RWPE2 (cell line): ENCODE results near the gene AK1.
A peak's percentile ranks its signal among the peaks of the same experiment; 100 is the strongest.

Source experiments
- ATAC-seq: fragments of 200-7000 bp; cut with Tn5 transposase; 3 replicates; pipeline ENCODE4 v1.9.1; 2021; ENCODE audit warnings: low read depth
- DNase-seq: peaks from one replicate; pipeline ENCODE4 v3.0.0-alpha.2; 2020; ENCODE audit warnings: low spot score
- H3K27ac ChIP-seq: fragments of 450-650 bp; 2 replicates; pipeline ENCODE4 v1.5.1; 2017; ENCODE audit warnings: mild to moderate bottlenecking; ENCODE audit not compliant: poor library complexity, severe bottlenecking
- H3K27me3 ChIP-seq: fragments of 250-450 bp; sonication (Bioruptor Pico); 2 replicates; pipeline ENCODE4 v1.5.1; 2021; ENCODE audit warnings: mild to moderate bottlenecking, moderate library complexity; ENCODE audit not compliant: insufficient read depth, poor library complexity, severe bottlenecking
- H3K36me3 ChIP-seq: fragments of 250-450 bp; sonication (Bioruptor Pico); 2 replicates; pipeline ENCODE4 v1.5.1; 2020; ENCODE audit warnings: low read depth, mild to moderate bottlenecking, moderate library complexity
- H3K4me1 ChIP-seq: fragments of 250-450 bp; sonication (Bioruptor Pico); 2 replicates; pipeline ENCODE4 v1.5.1; 2021; ENCODE audit warnings: mild to moderate bottlenecking, moderate library complexity; ENCODE audit not compliant: insufficient read depth, poor library complexity, severe bottlenecking
- H3K4me3 ChIP-seq: fragments of 250-450 bp; sonication (Bioruptor Pico); 2 replicates; pipeline ENCODE4 v1.5.1; 2021; ENCODE audit warnings: mild to moderate bottlenecking, moderate library complexity; ENCODE audit not compliant: severe bottlenecking
- H3K9me3 ChIP-seq: fragments of 250-450 bp; sonication (Bioruptor Pico); 2 replicates; pipeline ENCODE4 v1.5.1; 2021; ENCODE audit warnings: mild to moderate bottlenecking, moderate library complexity; ENCODE audit not compliant: severe bottlenecking
- TF ChIP-seq, protein P1 (sequence below): fragments of 450-650 bp; IDR thresholded peaks from one replicate; pipeline ENCODE4 v1.5.1; 2017; ENCODE audit warnings: mild to moderate bottlenecking, moderate library complexity; ENCODE audit not compliant: poor library complexity, severe bottlenecking

The AK1 gene

DNA sequence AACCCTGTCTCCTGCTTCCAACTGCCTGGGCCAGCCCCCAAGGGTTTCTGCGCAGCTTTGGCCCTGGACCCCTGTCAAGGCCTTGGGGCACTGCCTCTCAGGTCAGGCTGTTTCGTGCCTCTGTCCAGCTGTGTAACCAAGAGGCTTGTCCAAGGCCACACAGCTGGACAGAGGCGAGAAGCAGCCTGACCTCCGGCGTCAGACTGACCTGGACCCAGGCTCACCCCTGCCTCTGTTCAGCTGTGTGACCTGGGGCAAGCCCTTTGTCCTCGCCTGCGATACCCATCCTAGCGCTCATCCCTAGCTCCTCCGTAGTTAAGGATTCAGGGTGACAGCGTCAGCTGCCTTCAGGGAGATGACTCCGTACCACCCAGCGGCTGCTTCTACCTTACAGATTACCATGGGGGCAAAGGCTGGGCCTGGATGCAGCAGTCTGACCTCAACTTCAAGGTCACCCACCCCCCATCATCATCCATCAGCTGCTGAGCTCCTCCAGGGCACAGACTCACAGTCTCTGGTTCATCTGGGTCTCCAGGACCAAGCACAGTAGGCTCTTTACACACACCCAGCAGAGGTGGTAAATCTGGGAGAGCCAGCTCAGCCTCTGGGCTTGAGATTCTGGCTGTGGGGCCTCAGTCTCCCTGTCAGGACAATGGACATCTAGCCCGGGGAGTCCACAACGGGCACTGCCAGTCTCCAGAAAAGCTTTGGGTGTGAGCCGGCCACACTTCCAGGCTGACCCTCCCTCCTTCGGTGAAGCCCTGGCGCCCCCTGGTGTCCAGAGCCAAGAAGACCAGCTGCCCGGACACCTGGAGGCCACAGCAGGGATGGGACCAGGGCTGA, 7.9 kb downstream of the AK1 start:
- no peak overlapping the region for H3K27ac ChIP-seq
- DNase-seq (no peak), ATAC-seq (peak; percentile 87)
- no peaks in the 10 kb centered on the region for H3K27me3 ChIP-seq
- peaks cover 4% of the 10 kb centered on the region; the same call in 1 of the 2 replicates for H3K36me3 ChIP-seq
- no peaks in the 10 kb centered on the region for H3K9me3 ChIP-seq
- TF ChIP-seq, protein P1, sequence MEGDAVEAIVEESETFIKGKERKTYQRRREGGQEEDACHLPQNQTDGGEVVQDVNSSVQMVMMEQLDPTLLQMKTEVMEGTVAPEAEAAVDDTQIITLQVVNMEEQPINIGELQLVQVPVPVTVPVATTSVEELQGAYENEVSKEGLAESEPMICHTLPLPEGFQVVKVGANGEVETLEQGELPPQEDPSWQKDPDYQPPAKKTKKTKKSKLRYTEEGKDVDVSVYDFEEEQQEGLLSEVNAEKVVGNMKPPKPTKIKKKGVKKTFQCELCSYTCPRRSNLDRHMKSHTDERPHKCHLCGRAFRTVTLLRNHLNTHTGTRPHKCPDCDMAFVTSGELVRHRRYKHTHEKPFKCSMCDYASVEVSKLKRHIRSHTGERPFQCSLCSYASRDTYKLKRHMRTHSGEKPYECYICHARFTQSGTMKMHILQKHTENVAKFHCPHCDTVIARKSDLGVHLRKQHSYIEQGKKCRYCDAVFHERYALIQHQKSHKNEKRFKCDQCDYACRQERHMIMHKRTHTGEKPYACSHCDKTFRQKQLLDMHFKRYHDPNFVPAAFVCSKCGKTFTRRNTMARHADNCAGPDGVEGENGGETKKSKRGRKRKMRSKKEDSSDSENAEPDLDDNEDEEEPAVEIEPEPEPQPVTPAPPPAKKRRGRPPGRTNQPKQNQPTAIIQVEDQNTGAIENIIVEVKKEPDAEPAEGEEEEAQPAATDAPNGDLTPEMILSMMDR, result peak; percentile 86
- H3K4me1 ChIP-seq, result peaks cover 7% of the 10 kb centered on the region
- no peak overlapping the region for H3K4me3 ChIP-seq

DNA sequence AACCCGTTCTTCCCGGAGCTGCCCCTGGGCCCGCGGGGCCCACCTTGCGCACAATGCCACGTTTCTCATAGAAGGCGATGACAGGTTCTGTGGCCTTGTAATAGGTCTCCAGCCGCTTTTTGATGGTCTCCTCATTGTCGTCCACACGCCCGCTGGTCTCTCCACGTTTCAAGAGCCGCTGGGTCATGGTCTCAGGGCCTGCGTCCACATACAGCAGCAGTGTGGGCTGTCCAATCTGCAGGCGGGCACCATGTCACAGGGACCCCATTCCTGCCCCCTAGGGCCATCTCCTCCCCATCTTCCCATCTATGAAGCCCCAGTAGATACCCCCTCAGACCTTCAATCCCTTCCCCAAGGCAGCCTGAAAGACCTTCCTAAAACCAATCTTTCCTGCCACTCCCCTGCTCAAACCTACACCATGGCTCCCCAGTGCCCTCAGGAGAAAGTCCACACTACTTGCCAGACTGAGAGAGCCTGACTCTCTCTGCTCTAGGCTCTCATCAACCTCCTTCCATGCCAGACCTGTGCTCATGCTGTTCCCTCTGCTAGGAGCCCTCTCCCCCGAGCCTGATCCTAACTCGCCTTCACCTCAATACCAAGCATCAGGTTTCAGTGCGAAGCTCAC, 9.1 kb downstream of the AK1 start:
- ATAC-seq (no peak), DNase-seq (no peak)
- TF ChIP-seq, protein P1, result no peak
- peaks cover 4% of the 10 kb centered on the region; the same call in 1 of the 2 replicates for H3K36me3 ChIP-seq
- H3K27me3 ChIP-seq, result no peaks in the 10 kb centered on the region
- H3K9me3 ChIP-seq, result no peaks in the 10 kb centered on the region
- no peak overlapping the region for H3K27ac ChIP-seq
- no peaks in the 10 kb centered on the region for H3K4me1 ChIP-seq
- H3K4me3 ChIP-seq, result no peak overlapping the region

DNA sequence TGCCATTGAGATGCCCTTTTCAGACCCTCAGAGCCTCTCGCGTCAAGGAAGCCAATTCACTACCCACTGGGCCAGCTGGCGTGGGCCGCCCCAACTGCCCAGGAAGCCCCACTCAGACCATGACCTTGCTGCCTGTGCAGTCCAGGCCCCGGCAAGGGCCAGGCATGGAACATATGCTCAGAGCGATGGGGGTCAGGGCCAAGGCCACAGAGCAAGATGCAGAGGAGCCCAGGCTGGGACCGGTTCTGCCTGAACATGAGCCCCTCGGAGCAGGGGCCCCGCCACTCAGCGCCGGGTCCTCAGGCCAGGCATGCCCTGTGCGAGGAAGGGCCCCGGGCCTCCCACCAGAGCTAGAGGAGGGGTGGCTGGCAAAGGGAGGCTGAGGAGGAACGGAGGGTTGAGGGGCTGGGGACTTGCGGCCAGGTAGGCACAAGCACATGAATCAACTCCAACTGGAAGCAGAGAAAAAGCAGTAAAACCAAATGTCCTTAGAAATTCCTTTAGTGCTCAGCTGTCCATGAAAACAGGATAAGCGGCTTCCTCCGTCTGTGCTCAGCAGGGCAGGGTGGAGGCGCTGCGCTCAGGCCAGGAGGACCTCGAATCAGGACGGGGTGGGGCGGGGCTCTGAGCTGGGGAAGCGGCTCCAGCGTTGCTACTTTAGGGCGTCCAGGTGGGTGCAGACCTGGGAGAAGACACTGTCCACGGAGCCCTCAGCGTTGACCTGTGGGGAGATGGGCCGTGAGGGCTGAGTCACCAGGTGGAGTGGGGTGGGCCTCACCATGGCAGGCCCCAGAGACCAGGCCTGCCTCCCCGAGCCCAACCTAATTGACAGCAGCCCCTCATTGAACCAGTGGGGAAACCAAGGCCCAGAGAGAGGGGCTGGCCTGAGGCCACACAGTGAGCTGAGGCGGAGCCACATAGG, 9.9 kb downstream of the AK1 start:
- no peak for DNase-seq
- no peaks in the 10 kb centered on the region for H3K4me1 ChIP-seq

DNA sequence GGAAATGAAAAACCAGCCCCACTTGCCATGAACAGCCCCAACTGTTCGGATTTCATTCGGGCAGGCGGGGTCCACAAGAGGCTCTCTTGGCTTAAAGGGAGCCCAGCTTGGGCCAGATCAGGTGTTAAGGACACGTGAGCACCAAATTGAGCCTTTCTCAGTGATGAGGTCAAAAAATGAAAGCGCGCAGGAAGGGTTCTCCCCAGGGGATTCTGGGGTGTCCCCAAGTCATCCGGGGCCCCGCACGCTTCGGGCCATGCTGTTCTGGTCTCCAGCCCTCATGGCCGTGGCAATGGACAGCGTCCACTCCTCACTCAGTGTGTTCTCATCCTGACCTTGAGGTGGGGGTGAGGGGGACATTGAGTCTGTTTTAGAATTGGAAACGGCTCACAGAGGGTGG, 10.9 kb downstream of the AK1 start:
- no peak for ATAC-seq
- TF ChIP-seq, protein P1, result no peak

More for the DNA sequence above, 9.9 kb downstream of the AK1 start:
- Histone ChIP-seq H3K9me3 (no peaks in the 10 kb centered on the region), H3K36me3 (peaks cover 4% of the 10 kb centered on the region; the same call in 1 of the 2 replicates), H3K27ac (no peak overlapping the region), H3K27me3 (no peaks in the 10 kb centered on the region), H3K4me3 (no peak overlapping the region)
- ATAC-seq, result no peak
- TF ChIP-seq, protein P1, result no peak

More for the DNA sequence above, 10.9 kb downstream of the AK1 start:
- no peaks in the 10 kb centered on the region for H3K27me3 ChIP-seq
- no peaks in the 10 kb centered on the region for H3K9me3 ChIP-seq
- H3K4me3 ChIP-seq, result no peak overlapping the region
- DNase-seq, result no peak
- no peak overlapping the region for H3K27ac ChIP-seq
- no peaks in the 10 kb centered on the region for H3K4me1 ChIP-seq
- H3K36me3 ChIP-seq, result peaks cover 4% of the 10 kb centered on the region; the same call in 1 of the 2 replicates
